Prostate gland (tissue), 2 donors: ENCODE results near the gene NREP.

Source experiments
- CTCF ChIP-seq, 4 experiments: fragments of 200-600 bp in 2 of 4; fragments of 450-650 bp in 2 of 4; sonication (generic) in 2 of 4; IDR thresholded peaks; 1 replicate in 3 of 4; 2 replicates in 1 of 4; pipeline ENCODE4 v1.5.1; 2016 to 2019; ENCODE audit warnings: antibody characterized with exemption in 4 of 4, mild to moderate bottlenecking in 2 of 4, moderate library complexity in 2 of 4
- POLR2A ChIP-seq: fragments of 450-650 bp; IDR thresholded peaks from one replicate; pipeline ENCODE4 v1.6.1; 2016; ENCODE audit warnings: antibody characterized with exemption, mild to moderate bottlenecking

- TF ChIP-seq POLR2A (no peak), CTCF (IDR thresholded peaks at IDR 0.05) (no peak)
These were observed 57.7 kb downstream of the NREP start for GRCh38 chr5:111699324-111699723.
